ENCODE measurements around the gene IRF4. TPM values are rescaled to one million over a fixed set of nuclear protein-coding genes. Genes with fewer than 3 reads are reported as not detected.

IRF4 gene
- total RNA-seq, 1 donor from 2014 or later: 1.3 TPM

DNA sequence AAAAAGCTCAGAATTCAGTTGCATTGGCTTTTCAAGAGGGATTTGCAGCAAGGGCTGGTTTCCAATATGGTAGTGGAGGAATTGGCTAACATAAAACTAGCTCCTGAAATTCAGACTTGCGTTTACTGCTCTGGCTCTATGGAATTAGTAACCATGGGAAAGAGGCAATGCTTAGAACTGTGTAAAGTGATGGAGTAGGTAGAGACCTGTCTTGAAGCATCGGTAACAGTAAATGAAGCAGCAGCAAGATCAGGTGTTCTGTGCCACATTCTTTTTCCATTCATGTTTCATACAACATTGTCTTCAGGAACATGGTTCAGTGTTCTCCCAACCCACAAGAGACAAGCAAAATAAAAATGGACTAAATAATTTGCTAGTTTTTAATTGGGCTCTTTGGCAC, 6.5 kb downstream of the IRF4 start:
- no peaks in the 10 kb centered on the region for H3K27me3 ChIP-seq
- no peak for DNase-seq (ENCODE audit: low spot score in 2 of 2)

DNA sequence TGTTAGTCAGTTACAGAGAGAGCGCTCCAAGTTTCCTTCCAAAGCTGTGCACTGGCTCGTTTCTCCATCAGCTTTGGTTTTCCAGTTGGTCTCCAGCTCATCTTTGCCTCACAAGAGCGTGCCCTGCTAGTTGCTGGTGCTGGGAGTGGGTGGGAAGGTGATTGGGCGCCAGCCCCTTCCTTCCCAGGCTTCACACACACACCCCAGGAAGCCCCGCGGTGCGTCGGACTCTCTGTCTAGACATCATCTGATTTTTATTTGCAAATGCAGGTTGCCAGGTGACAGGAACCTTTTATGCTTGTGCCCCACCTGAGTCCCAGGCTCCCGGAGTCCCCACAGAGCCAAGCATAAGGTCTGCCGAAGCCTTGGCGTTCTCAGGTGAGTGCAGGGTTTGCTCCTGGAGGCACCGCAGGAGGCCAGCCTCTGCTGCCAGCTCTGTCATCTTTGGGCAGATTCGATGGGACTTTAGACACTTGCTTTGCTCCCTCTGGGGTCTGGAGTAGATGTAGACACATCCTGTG, 7.1 kb downstream of the IRF4 start:
- intact Hi-C loops (cut with DNase I): no loop called here
- H3K27me3 ChIP-seq: no peaks in the 10 kb centered on the region
- H3K4me1 ChIP-seq: no peaks in the 10 kb centered on the region
- no peak for DNase-seq (ENCODE audit: low spot score in 2 of 2)
- H3K9me3 ChIP-seq: no peaks in the 10 kb centered on the region
- no peak overlapping the region for H3K27ac ChIP-seq
- no peaks in the 10 kb centered on the region for H3K36me3 ChIP-seq
- no peak overlapping the region for H3K4me3 ChIP-seq
- TF ChIP-seq, protein P1, sequence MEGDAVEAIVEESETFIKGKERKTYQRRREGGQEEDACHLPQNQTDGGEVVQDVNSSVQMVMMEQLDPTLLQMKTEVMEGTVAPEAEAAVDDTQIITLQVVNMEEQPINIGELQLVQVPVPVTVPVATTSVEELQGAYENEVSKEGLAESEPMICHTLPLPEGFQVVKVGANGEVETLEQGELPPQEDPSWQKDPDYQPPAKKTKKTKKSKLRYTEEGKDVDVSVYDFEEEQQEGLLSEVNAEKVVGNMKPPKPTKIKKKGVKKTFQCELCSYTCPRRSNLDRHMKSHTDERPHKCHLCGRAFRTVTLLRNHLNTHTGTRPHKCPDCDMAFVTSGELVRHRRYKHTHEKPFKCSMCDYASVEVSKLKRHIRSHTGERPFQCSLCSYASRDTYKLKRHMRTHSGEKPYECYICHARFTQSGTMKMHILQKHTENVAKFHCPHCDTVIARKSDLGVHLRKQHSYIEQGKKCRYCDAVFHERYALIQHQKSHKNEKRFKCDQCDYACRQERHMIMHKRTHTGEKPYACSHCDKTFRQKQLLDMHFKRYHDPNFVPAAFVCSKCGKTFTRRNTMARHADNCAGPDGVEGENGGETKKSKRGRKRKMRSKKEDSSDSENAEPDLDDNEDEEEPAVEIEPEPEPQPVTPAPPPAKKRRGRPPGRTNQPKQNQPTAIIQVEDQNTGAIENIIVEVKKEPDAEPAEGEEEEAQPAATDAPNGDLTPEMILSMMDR (IDR thresholded peaks at IDR 0.05): no peak

More for the DNA sequence above, 6.5 kb downstream of the IRF4 start:
- H3K36me3 ChIP-seq: no peaks in the 10 kb centered on the region
- H3K27ac ChIP-seq: no peak overlapping the region
- no peaks in the 10 kb centered on the region for H3K9me3 ChIP-seq
- peaks cover 0 to 1% of the 10 kb centered on the region in 2 donors for H3K4me1 ChIP-seq
- intact Hi-C loops (cut with DNase I): no loop called here
- TF ChIP-seq, protein P1 (IDR thresholded peaks at IDR 0.05): no peak
- no peak overlapping the region for H3K4me3 ChIP-seq

DNA sequence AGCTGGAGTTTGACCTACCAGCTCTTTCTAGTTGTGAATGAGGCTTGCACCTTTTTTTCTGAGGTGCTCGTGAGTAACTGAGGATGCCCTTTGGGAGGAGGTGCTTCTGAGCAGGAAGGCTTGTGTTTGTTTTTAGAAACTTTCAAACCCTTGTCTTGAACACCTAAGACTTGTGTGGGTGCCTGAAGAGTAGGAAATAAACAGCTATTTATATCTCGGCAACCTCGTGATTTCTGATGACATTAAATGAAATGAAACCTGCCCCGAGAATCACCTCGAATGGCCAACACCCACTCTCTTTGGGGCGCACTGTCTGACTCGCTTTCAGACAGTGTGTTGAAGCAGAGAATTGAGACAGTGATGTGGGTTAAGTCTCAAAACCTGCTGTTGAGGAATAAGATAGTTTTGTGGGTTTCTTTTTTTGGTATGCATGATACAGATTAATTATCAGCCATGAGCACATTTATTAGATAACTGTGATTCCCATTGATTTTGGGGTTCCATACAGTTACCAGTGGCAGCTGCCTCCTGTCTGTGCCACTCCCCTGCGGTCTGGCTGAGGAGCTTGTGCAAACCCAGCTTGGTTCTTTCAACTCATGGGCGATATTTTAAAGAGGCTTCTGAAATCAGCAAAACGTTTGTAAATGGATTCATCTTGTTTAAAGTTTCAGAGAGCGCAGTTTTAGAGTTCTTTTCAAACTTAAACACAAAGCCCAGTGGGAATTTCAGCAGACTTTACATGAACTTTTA, 8.4 kb downstream of the IRF4 start:
- Histone ChIP-seq H3K27ac (no peak overlapping the region), H3K4me1 (no peaks in the 10 kb centered on the region), H3K27me3 (no peaks in the 10 kb centered on the region), H3K4me3 (no peak overlapping the region), H3K36me3 (no peaks in the 10 kb centered on the region), H3K9me3 (no peaks in the 10 kb centered on the region)
- TF ChIP-seq, protein P1 (IDR thresholded peaks at IDR 0.05): no peak
- DNase-seq (ENCODE audit: low spot score in 2 of 2): no peak
- intact Hi-C loops (cut with DNase I): no loop called here

DNA sequence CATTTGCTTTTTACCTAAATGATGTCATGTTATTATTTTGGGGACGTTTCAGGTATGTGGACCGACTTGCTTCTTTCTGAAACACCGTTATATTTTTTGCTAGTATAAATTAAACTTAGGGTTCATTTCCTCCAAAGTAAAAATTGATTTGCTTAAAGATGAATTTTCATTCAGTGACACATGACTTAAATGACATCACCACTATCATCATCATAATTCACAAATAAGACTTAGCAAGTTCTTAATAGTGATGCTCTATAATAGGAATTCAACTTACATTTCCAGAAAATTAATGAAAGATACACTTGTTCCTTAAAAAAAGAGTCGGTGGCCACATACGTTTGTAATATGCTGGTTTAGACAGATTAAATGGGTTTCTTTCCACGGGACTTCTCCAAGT, 9.3 kb downstream of the IRF4 start:
- Histone ChIP-seq H3K27me3 (no peaks in the 10 kb centered on the region), H3K4me3 (no peak overlapping the region), H3K4me1 (no peaks in the 10 kb centered on the region), H3K27ac (no peak overlapping the region), H3K9me3 (no peaks in the 10 kb centered on the region), H3K36me3 (no peaks in the 10 kb centered on the region)
- TF ChIP-seq, protein P1 (IDR thresholded peaks at IDR 0.05): no peak
- no peak for DNase-seq (ENCODE audit: low spot score in 2 of 2)
- intact Hi-C loops (cut with DNase I): no loop called here

DNA sequence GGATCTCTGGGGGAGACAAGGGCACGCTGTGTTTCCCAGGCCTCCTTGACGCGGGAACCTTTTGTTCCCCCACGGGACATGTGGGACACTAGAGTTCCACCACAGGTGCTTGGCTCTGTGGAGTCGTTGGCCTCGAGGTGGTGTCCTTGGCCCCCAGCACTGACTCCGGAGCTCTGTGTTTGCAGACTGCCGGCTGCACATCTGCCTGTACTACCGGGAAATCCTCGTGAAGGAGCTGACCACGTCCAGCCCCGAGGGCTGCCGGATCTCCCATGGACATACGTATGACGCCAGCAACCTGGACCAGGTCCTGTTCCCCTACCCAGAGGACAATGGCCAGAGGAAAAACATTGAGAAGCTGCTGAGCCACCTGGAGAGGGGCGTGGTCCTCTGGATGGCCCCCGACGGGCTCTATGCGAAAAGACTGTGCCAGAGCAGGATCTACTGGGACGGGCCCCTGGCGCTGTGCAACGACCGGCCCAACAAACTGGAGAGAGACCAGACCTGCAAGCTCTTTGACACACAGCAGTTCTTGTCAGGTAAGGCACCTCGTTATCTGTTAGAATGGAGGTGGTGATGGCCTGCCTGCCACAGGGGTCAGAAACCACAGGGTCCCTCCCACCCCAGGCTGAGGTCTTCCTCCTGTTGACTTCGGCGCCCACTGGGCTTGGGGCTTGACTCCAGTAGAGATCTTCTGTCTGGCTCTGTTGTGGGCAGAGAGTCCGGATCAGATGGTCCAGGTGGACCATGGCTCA, 9.9 kb downstream of the IRF4 start:
- TF ChIP-seq, protein P1 (IDR thresholded peaks at IDR 0.05): no peak
- Histone ChIP-seq H3K4me3 (no peak overlapping the region), H3K36me3 (no peaks in the 10 kb centered on the region), H3K9me3 (no peaks in the 10 kb centered on the region), H3K4me1 (no peaks in the 10 kb centered on the region), H3K27ac (no peak overlapping the region), H3K27me3 (no peaks in the 10 kb centered on the region)
- intact Hi-C loops (cut with DNase I): no loop called here
- no peak for DNase-seq (ENCODE audit: low spot score in 2 of 2)
